ENCODE measurements around the gene NGEF.

GRCh38 chr2:232876978-232877441, 136.0 kb downstream of the NGEF start:
- no peak for TF ChIP-seq CTCF (IDR thresholded peaks at IDR 0.05; ENCODE audit: low read depth, low read length, missing input control)
- no peak for TF ChIP-seq REST (IDR thresholded peaks at IDR 0.05)
- peak; percentile 11 for TF ChIP-seq SP1 (IDR thresholded peaks at IDR 0.05)
- no peak for TF ChIP-seq RAD21 (IDR thresholded peaks at IDR 0.05)
- TF ChIP-seq JUND (IDR thresholded peaks at IDR 0.05), result no peak
- TF ChIP-seq TAF1 (conservative IDR thresholded peaks at IDR 0.05), result no peak
- TF ChIP-seq YY1 (IDR thresholded peaks at IDR 0.05), result no peak
- no peak for TF ChIP-seq ZBTB33 (IDR thresholded peaks at IDR 0.05)
- TF ChIP-seq MAX (IDR thresholded peaks at IDR 0.05), result no peak
- TF ChIP-seq ATF3 (IDR thresholded peaks at IDR 0.05), result no peak
